K562 (cell line): ENCODE results near the gene GRB2. TPM values are rescaled to one million over a fixed set of nuclear protein-coding genes. Genes with fewer than 3 reads are reported as not detected.
A peak's percentile ranks its signal among the peaks of the same experiment; 100 is the strongest.

Source experiments
- ARNT ChIP-seq, 2 experiments: fragments of 450-650 bp; IDR thresholded peaks; 2 replicates each; pipeline ENCODE4 v1.6.1; 2016; ENCODE audit warnings: mild to moderate bottlenecking in 1 of 2
- BRCA1 ChIP-seq, 2 experiments: fragments of 450-650 bp in 1 of 2; sonication (generic) in 1 of 2; formaldehyde crosslinking in 1 of 2; IDR thresholded peaks; 2 replicates each; pipeline versions ENCODE4 v1.5.0 to v1.6.1; 2017 to 2020; ENCODE audit warnings: mild to moderate bottlenecking in 1 of 2, missing genetic modification reagents in 1 of 2
- CCNT2 ChIP-seq: IDR thresholded peaks from 2 replicates; pipeline ENCODE4 v1.6.1; 2011; ENCODE audit warnings: borderline replicate concordance, low read depth, mild to moderate bottlenecking, moderate library complexity, mixed read lengths, low read length; ENCODE audit not compliant: insufficient read length; ENCODE audit errors: extremely low read depth
- CEBPG ChIP-seq, 3 experiments: fragments of 200-800 bp in 1 of 3; sonication (Bioruptor generic) in 1 of 3; sonication (generic) in 1 of 3; formaldehyde crosslinking in 1 of 3; IDR thresholded peaks in 2 of 3; conservative IDR thresholded peaks in 1 of 3; 2 replicates each; pipeline versions ENCODE4 v1.6.1 to v1.8.0; 2016 to 2022; ENCODE audit warnings: missing compliant biosample characterization in 2 of 3, missing genetic modification characterization in 2 of 3, mild to moderate bottlenecking in 1 of 3, missing genetic modification reagents in 1 of 3
- CREM ChIP-seq: IDR thresholded peaks from 2 replicates; pipeline ENCODE4 v1.6.1; 2014; ENCODE audit warnings: antibody characterized with exemption, low read depth
- ERF ChIP-seq: fragments of 450-650 bp; formaldehyde crosslinking; IDR thresholded peaks from 2 replicates; pipeline ENCODE4 v1.4.0; 2020; ENCODE audit warnings: mild to moderate bottlenecking, mixed read lengths
- ESRRB ChIP-seq: fragments of 250-450 bp; sonication (Bioruptor Pico); IDR thresholded peaks from 2 replicates; pipeline ENCODE4 v1.5.0; 2020; ENCODE audit warnings: mild to moderate bottlenecking, moderate library complexity, borderline replicate concordance
- FUS ChIP-seq: fragments of 200-400 bp; formaldehyde crosslinking; optimal IDR thresholded peaks from 2 replicates; pipeline ENCODE3; 2017; ENCODE audit warnings: low read depth, low read length
- KHSRP ChIP-seq: fragments of 450-650 bp; IDR thresholded peaks from 2 replicates; pipeline ENCODE4 v1.6.1; 2017
- NFATC3 ChIP-seq: fragments of 450-650 bp; IDR thresholded peaks from 2 replicates; pipeline ENCODE4 v1.6.1; 2017; ENCODE audit warnings: mild to moderate bottlenecking
- NR2F6 ChIP-seq: fragments of 450-650 bp; formaldehyde crosslinking; IDR thresholded peaks from 2 replicates; pipeline ENCODE4 v1.4.0; 2020; ENCODE audit warnings: mild to moderate bottlenecking
- NR3C1 ChIP-seq: sonication (generic); formaldehyde crosslinking; IDR thresholded peaks from 2 replicates; pipeline ENCODE4 v1.8.1; 2022; ENCODE audit warnings: missing genetic modification reagents
- PTTG1 ChIP-seq: fragments of 450-650 bp; IDR thresholded peaks from 2 replicates; pipeline ENCODE4 v1.6.1; 2016; ENCODE audit warnings: low read depth, mild to moderate bottlenecking, missing genetic modification characterization, missing compliant biosample characterization
- RBM17 ChIP-seq: fragments of 200-400 bp; formaldehyde crosslinking; IDR thresholded peaks from 2 replicates; pipeline ENCODE4 v1.6.1; 2017; ENCODE audit warnings: low read depth, mild to moderate bottlenecking, low read length, borderline replicate concordance
- RFX5 ChIP-seq: IDR thresholded peaks from 2 replicates; pipeline ENCODE4 v1.6.1; 2011; ENCODE audit warnings: low read depth, mild to moderate bottlenecking, improper control_type of control experiment, low read length
- SAFB ChIP-seq: fragments of 200-400 bp; formaldehyde crosslinking; IDR thresholded peaks from 2 replicates; pipeline ENCODE4 v1.6.1; 2017; ENCODE audit warnings: low read depth, low read length, borderline replicate concordance
- STAT6 ChIP-seq: sonication (generic); formaldehyde crosslinking; IDR thresholded peaks from 2 replicates; pipeline ENCODE4 v1.8.1; 2023; ENCODE audit warnings: mild to moderate bottlenecking, missing genetic modification reagents
- TRIM28 ChIP-seq: fragments of 450-650 bp; IDR thresholded peaks from 2 replicates; pipeline ENCODE4 v1.6.1; 2017
- ZNF165 ChIP-seq: fragments of 250-450 bp; sonication (Bioruptor Pico); IDR thresholded peaks from 2 replicates; pipeline ENCODE4 v1.4.0; 2020; ENCODE audit warnings: borderline replicate concordance
- ZNF3 ChIP-seq: fragments of 250-450 bp; sonication (Bioruptor Pico); IDR thresholded peaks from 2 replicates; pipeline ENCODE4 v1.5.0; 2021; ENCODE audit warnings: mild to moderate bottlenecking, moderate library complexity
- ZNF398 ChIP-seq: fragments of 250-450 bp; sonication (Bioruptor Pico); IDR thresholded peaks from 2 replicates; pipeline ENCODE4 v1.8.0; 2021; ENCODE audit warnings: moderate library complexity, mild to moderate bottlenecking, inconsistent platforms
- ZNF699 ChIP-seq: fragments of 250-450 bp; sonication (Bioruptor Pico); IDR thresholded peaks from 2 replicates; pipeline ENCODE4 v1.8.0; 2021; ENCODE audit warnings: mild to moderate bottlenecking, moderate library complexity; ENCODE audit not compliant: insufficient replicate concordance
- polyA plus RNA-seq, 8 experiments: library from polyadenylated mRNA; depleted of rRNA in 4 of 8; stranded (reverse) in 5 of 8; unstranded in 3 of 8; fragments of >200 nt; fragmentation: Nextera tagmentation in 2 of 8; fragmentation: Illumina TruSeq in 1 of 8; extraction: Ambion mirVana in 2 of 8; extraction: Trizol in 1 of 8; gene quantifications; 2 replicates each; pipeline versions ENCODE4 v1.2.1 to v1.2.3, GENCODE V29; 2011 to 2014; ENCODE audit warnings: inconsistent platforms in 1 of 8, missing spikeins in 1 of 8
- total RNA-seq, 7 experiments: library from RNA; depleted of rRNA in 6 of 7; stranded (reverse); fragments of >200 nt in 6 of 7; fragmentation: Illumina TruSeq in 2 of 7; extraction: Trizol in 2 of 7; gene quantifications; 2 replicates each; pipeline versions ENCODE4 v1.2.1 to v1.2.3, GENCODE V29; 2011 to 2021; ENCODE audit warnings: low replicate concordance in 1 of 7
- TF ChIP-seq, protein P1 (sequence below): fragments of 250-450 bp; sonication (Bioruptor Pico); IDR thresholded peaks from 2 replicates; pipeline ENCODE4 v1.4.0; 2020

The GRB2 gene
- total and polyA plus RNA-seq, 9 of the 15 experiments (the other 6 are each of a cell fraction or from before 2014, with no cell fraction given) = 57.2 to 136 (median 84.8) TPM

- TF ChIP-seq CCNT2 = peak; percentile 47
- no peak for TF ChIP-seq PTTG1 (tag)
- TF ChIP-seq SAFB = no peak
- TF ChIP-seq FUS = no peak
- TF ChIP-seq KHSRP = no peak
- TF ChIP-seq ZNF699 (CRISPR knock-in tag) = no peak
- TF ChIP-seq, protein P1, sequence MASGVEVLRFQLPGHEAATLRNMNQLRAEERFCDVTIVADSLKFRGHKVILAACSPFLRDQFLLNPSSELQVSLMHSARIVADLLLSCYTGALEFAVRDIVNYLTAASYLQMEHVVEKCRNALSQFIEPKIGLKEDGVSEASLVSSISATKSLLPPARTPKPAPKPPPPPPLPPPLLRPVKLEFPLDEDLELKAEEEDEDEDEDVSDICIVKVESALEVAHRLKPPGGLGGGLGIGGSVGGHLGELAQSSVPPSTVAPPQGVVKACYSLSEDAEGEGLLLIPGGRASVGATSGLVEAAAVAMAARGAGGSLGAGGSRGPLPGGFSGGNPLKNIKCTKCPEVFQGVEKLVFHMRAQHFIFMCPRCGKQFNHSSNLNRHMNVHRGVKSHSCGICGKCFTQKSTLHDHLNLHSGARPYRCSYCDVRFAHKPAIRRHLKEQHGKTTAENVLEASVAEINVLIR (CRISPR knock-in tag) = no peak
- TF ChIP-seq RFX5 = no peak
- TF ChIP-seq ZNF3 (CRISPR knock-in tag) = no peak
- no peak for TF ChIP-seq ZNF165 (CRISPR knock-in tag)
- no peak for TF ChIP-seq ESRRB
- TF ChIP-seq CEBPG (CRISPR knock-in tag; IDR thresholded peaks at IDR 0.05) = no peak
- no peak for TF ChIP-seq CEBPG (tag; conservative IDR thresholded peaks at IDR 0.05 in 1 of 2, IDR thresholded peaks at IDR 0.05 in 1 of 2)
- no peak for TF ChIP-seq BRCA1 (IDR thresholded peaks at IDR 0.05)
- no peak for TF ChIP-seq BRCA1 (CRISPR knock-in tag; IDR thresholded peaks at IDR 0.05)
- TF ChIP-seq STAT6 (CRISPR knock-in tag) = no peak
- peak; percentile 68 to 82 for TF ChIP-seq ARNT (IDR thresholded peaks at IDR 0.05)
- no peak for TF ChIP-seq TRIM28
- TF ChIP-seq ERF (CRISPR knock-in tag) = no peak
- peak; percentile 80; the same call in 1 of the 2 replicates for TF ChIP-seq CREM
- no peak for TF ChIP-seq NFATC3
- TF ChIP-seq RBM17 = no peak
- TF ChIP-seq NR2F6 (CRISPR knock-in tag) = no peak
- no peak for TF ChIP-seq ZNF398
- no peak for TF ChIP-seq NR3C1 (CRISPR knock-in tag)
These were observed 42.7 kb upstream of the GRB2 start (continued) for GRCh38 chr17:75447951-75448856.
